SJSA1 (cell line): ENCODE results near the gene BCLAF3. TPM values are rescaled to one million over a fixed set of nuclear protein-coding genes. Genes with fewer than 3 reads are reported as not detected.

Experiments used
- DNase-seq, 2 experiments: peaks; one replicate each; pipeline ENCODE4 v3.0.0-alpha.2; 2015 to 2020; ENCODE audit warnings: low spot score in 2 of 2, low read depth in 1 of 2
- H3K27ac ChIP-seq: fragments of 250-450 bp; sonication (Bioruptor Pico); 2 replicates; pipeline ENCODE4 v1.5.1; 2020; ENCODE audit warnings: mild to moderate bottlenecking, moderate library complexity
- H3K27me3 ChIP-seq: fragments of 250-450 bp; sonication (Bioruptor Pico); replicated peaks from 2 replicates; pipeline ENCODE4 v1.5.1; 2020; ENCODE audit warnings: mild to moderate bottlenecking, moderate library complexity
- H3K36me3 ChIP-seq: fragments of 250-450 bp; sonication (Bioruptor Pico); 2 replicates; pipeline ENCODE4 v1.5.1; 2020; ENCODE audit warnings: mild to moderate bottlenecking
- H3K4me1 ChIP-seq: fragments of 250-450 bp; sonication (Bioruptor Pico); replicated peaks from 2 replicates; pipeline ENCODE4 v1.6.1; 2021; ENCODE audit warnings: mild to moderate bottlenecking
- H3K4me3 ChIP-seq: fragments of 250-450 bp; sonication (Bioruptor Pico); 2 replicates; pipeline ENCODE4 v1.5.1; 2020; ENCODE audit warnings: mild to moderate bottlenecking
- H3K9me3 ChIP-seq: fragments of 250-450 bp; sonication (Bioruptor Pico); replicated peaks from 2 replicates; pipeline ENCODE4 v1.5.1; 2020; ENCODE audit warnings: mild to moderate bottlenecking
- total RNA-seq: library from RNA; depleted of rRNA; stranded (reverse); fragments of >200 nt; shearing (Covaris generic); gene quantifications from 2 replicates; pipeline ENCODE4 v1.2.3, GENCODE V29; 2014; rRNA removed

Gene BCLAF3
- total RNA-seq, 1 experiment from 2014 or later: 2.1 TPM

GRCh38 chrX:19956306-19956705, 34.6 kb downstream of the BCLAF3 start:
- H3K36me3 ChIP-seq: no peaks in the 10 kb centered on the region
- H3K9me3 ChIP-seq: no peaks in the 10 kb centered on the region
- no peak overlapping the region for H3K4me3 ChIP-seq
- H3K27ac ChIP-seq: no peak overlapping the region
- DNase-seq: no peak
- no peaks in the 10 kb centered on the region for H3K4me1 ChIP-seq
- H3K27me3 ChIP-seq: no peaks in the 10 kb centered on the region

DNA sequence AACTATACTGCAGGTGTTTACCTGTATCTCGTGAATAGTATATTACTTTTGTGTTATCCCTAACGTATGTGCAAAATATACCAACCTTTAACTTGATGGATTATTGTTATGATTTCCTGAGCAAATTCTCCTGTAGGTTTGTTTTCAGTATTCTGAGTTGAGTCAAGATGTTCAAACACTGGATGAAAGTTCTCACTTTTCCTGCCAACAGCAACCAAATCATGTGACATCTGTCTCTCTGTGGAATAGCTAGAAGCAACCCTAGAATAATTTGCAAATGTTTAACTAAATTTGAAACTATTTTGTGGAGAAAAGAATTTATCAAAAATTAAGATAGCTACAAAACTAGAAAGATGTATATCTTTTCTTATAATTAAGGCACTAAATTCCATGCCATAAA, 35.6 kb downstream of the BCLAF3 start:
- H3K9me3 ChIP-seq: no peaks in the 10 kb centered on the region
- no peak overlapping the region for H3K4me3 ChIP-seq
- DNase-seq: no peak
- no peaks in the 10 kb centered on the region for H3K4me1 ChIP-seq
- no peaks in the 10 kb centered on the region for H3K27me3 ChIP-seq
- no peak overlapping the region for H3K27ac ChIP-seq
- H3K36me3 ChIP-seq: no peaks in the 10 kb centered on the region

- Histone ChIP-seq H3K4me1 (no peaks in the 10 kb centered on the region), H3K27me3 (no peaks in the 10 kb centered on the region), H3K9me3 (no peaks in the 10 kb centered on the region), H3K4me3 (no peak overlapping the region), H3K36me3 (no peaks in the 10 kb centered on the region), H3K27ac (no peak overlapping the region)
- DNase-seq: no peak
Measured at GRCh38 chrX:19954335-19955096, 36.3 kb downstream of the BCLAF3 start.

GRCh38 chrX:19953145-19953544, 37.7 kb downstream of the BCLAF3 start:
- H3K27me3 ChIP-seq: no peaks in the 10 kb centered on the region
- H3K9me3 ChIP-seq: no peaks in the 10 kb centered on the region
- no peaks in the 10 kb centered on the region for H3K4me1 ChIP-seq
- H3K4me3 ChIP-seq: no peak overlapping the region
- no peak overlapping the region for H3K27ac ChIP-seq
- no peak for DNase-seq
- H3K36me3 ChIP-seq: no peaks in the 10 kb centered on the region

- no peak overlapping the region for H3K27ac ChIP-seq
Measured at GRCh38 chrX:19949340-19949739, 41.5 kb downstream of the BCLAF3 start.

GRCh38 chrX:19947612-19948011, 43.2 kb downstream of the BCLAF3 start:
- Histone ChIP-seq H3K27ac (no peak overlapping the region), H3K4me1 (no peaks in the 10 kb centered on the region), H3K36me3 (no peaks in the 10 kb centered on the region), H3K4me3 (no peak overlapping the region), H3K9me3 (no peaks in the 10 kb centered on the region), H3K27me3 (no peaks in the 10 kb centered on the region)
- no peak for DNase-seq

More at GRCh38 chrX:19949340-19949739, 41.5 kb downstream of the BCLAF3 start:
- Histone ChIP-seq H3K4me3 (no peak overlapping the region), H3K4me1 (no peaks in the 10 kb centered on the region), H3K9me3 (no peaks in the 10 kb centered on the region), H3K36me3 (no peaks in the 10 kb centered on the region), H3K27me3 (no peaks in the 10 kb centered on the region)
- no peak for DNase-seq

Other genes with a start within 250 kb of the BCLAF3 start
- 18.0 and 20.4 TPM in 2 replicates for gene SH3KBP1, start 103.5 kb downstream of the BCLAF3 start, total RNA-seq
- gene MAP7D2, start 125.8 kb upstream of the BCLAF3 start, total RNA-seq: 0.11 TPM in 1 of 2 replicates, not detected in the other
- 58.9 and 64.9 TPM in 2 replicates for gene EIF1AX, start 150.8 kb upstream of the BCLAF3 start, total RNA-seq